H9 (cell line): ENCODE data around the gene SETD1A. TPM values are rescaled to one million over a fixed set of nuclear protein-coding genes. Genes with fewer than 3 reads are reported as not detected.

ENCODE experiments used
- DNase-seq: peaks from one replicate; pipeline ENCODE4 v3.0.0-alpha.2; 2017
- H2AFZ ChIP-seq: one replicate; pipeline ENCODE4 v1.6.1; 2013; ENCODE audit warnings: mild to moderate bottlenecking, low read length, control low read depth, moderate library complexity
- H2AK5ac ChIP-seq: 2 replicates; pipeline ENCODE4 v1.6.1; 2013; ENCODE audit warnings: low read length, control low read depth, mixed read lengths; ENCODE audit not compliant: insufficient read length
- H2BK120ac ChIP-seq: one replicate; pipeline ENCODE4 v1.6.1; 2013; ENCODE audit warnings: low read depth, mild to moderate bottlenecking, low read length, control low read depth, inconsistent platforms; ENCODE audit not compliant: poor library complexity, severe bottlenecking
- H2BK12ac ChIP-seq: 2 replicates; pipeline ENCODE4 v1.6.1; 2013; ENCODE audit warnings: low read length, control low read depth, mixed read lengths, low read depth; ENCODE audit not compliant: insufficient read length
- H2BK15ac ChIP-seq: 2 replicates; pipeline ENCODE4 v1.6.1; 2013; ENCODE audit warnings: low read depth, low read length, control low read depth
- H2BK20ac ChIP-seq: one replicate; pipeline ENCODE4 v1.6.1; 2013; ENCODE audit warnings: low read depth, mild to moderate bottlenecking, low read length, control low read depth, inconsistent platforms; ENCODE audit not compliant: poor library complexity, severe bottlenecking
- H2BK5ac ChIP-seq: 2 replicates; pipeline ENCODE4 v1.6.1; 2013; ENCODE audit warnings: low read length, control low read depth, mixed read lengths; ENCODE audit not compliant: insufficient read length
- H3K14ac ChIP-seq: 2 replicates; pipeline ENCODE4 v1.6.1; 2013; ENCODE audit warnings: low read length, control low read depth; ENCODE audit not compliant: insufficient read depth
- H3K18ac ChIP-seq: 2 replicates; pipeline ENCODE4 v1.6.1; 2013; ENCODE audit warnings: low read depth, mild to moderate bottlenecking, mixed read lengths, low read length, control low read depth; ENCODE audit not compliant: insufficient read length
- H3K23ac ChIP-seq: 2 replicates; pipeline ENCODE4 v1.6.1; 2013; ENCODE audit warnings: low read length, control low read depth, mixed read lengths, low read depth; ENCODE audit not compliant: insufficient read length
- H3K23me2 ChIP-seq: 2 replicates; pipeline ENCODE4 v1.6.1; 2013; ENCODE audit warnings: low read depth, mild to moderate bottlenecking, mixed read lengths, low read length, control low read depth; ENCODE audit not compliant: insufficient read length, poor library complexity, severe bottlenecking
- H3K27ac ChIP-seq: 2 replicates; pipeline ENCODE4 v1.5.1; 2013; ENCODE audit warnings: low read length, control low read depth, mixed read lengths, low read depth; ENCODE audit not compliant: insufficient read length
- H3K27me3 ChIP-seq: 2 replicates; pipeline ENCODE4 v1.6.1; 2013; ENCODE audit warnings: low read length, control low read depth, inconsistent platforms; ENCODE audit not compliant: insufficient read depth
- H3K4ac ChIP-seq: 2 replicates; pipeline ENCODE4 v1.6.1; 2013; ENCODE audit warnings: low read depth, mild to moderate bottlenecking, control low read depth, inconsistent platforms, low read length, moderate library complexity
- H3K4me1 ChIP-seq: 2 replicates; pipeline ENCODE4 v1.6.1; 2013; ENCODE audit warnings: low read length, control low read depth, inconsistent platforms; ENCODE audit not compliant: insufficient read depth
- H3K4me2 ChIP-seq: 2 replicates; pipeline ENCODE4 v1.6.1; 2013; ENCODE audit warnings: low read length, control low read depth, mixed read lengths; ENCODE audit not compliant: insufficient read length, insufficient read depth
- H3K56ac ChIP-seq: 2 replicates; pipeline ENCODE4 v1.6.1; 2013; ENCODE audit warnings: low read depth, mild to moderate bottlenecking, mixed read lengths, low read length, control low read depth; ENCODE audit not compliant: insufficient read length
- H3K79me1 ChIP-seq: 2 replicates; pipeline ENCODE4 v1.6.1; 2013; ENCODE audit warnings: low read depth, mild to moderate bottlenecking, moderate library complexity, low read length, control low read depth, inconsistent platforms; ENCODE audit not compliant: insufficient read depth, poor library complexity, severe bottlenecking
- H3K79me2 ChIP-seq: 2 replicates; pipeline ENCODE4 v1.6.1; 2013; ENCODE audit warnings: low read length, control low read depth, inconsistent platforms; ENCODE audit not compliant: insufficient read depth
- H3K9ac ChIP-seq: 2 replicates; pipeline ENCODE4 v1.6.1; 2013; ENCODE audit warnings: low read length, control low read depth, mixed read lengths; ENCODE audit not compliant: insufficient read length; ENCODE audit errors: extremely low read depth
- H3K9me3 ChIP-seq: one replicate; pipeline ENCODE4 v1.6.1; 2013; ENCODE audit warnings: low read depth, low read length, inconsistent platforms; ENCODE audit not compliant: control insufficient read depth
- H3T11ph ChIP-seq: one replicate; pipeline ENCODE4 v1.6.1; 2013; ENCODE audit warnings: mild to moderate bottlenecking, low read length, control low read depth, inconsistent platforms
- H4K20me1 ChIP-seq: one replicate; pipeline ENCODE4 v1.6.1; 2013; ENCODE audit not compliant: control insufficient read depth, insufficient read length, insufficient read depth
- H4K5ac ChIP-seq: 2 replicates; pipeline ENCODE4 v1.6.1; 2013; ENCODE audit warnings: low read depth, mild to moderate bottlenecking, mixed read lengths, low read length, control low read depth; ENCODE audit not compliant: insufficient read length
- H4K8ac ChIP-seq: replicated peaks from 2 replicates; pipeline ENCODE4 v1.6.1; 2013; ENCODE audit warnings: low read length, control low read depth, mixed read lengths, low read depth; ENCODE audit not compliant: insufficient read length
- H4K91ac ChIP-seq: 2 replicates; pipeline ENCODE4 v1.6.1; 2013; ENCODE audit warnings: low read depth, mild to moderate bottlenecking, moderate library complexity, mixed read lengths, low read length, control low read depth; ENCODE audit not compliant: insufficient read length
- H3K27ac Mint-ChIP-seq, 3 experiments: 2 replicates in 2 of 3; 3 replicates in 1 of 3; pipeline ENCODE4 v1.8.0; 2020 to 2021; ENCODE audit warnings: mixed read lengths in 3 of 3, mild to moderate bottlenecking in 1 of 3, moderate library complexity in 1 of 3
- H3K27me3 Mint-ChIP-seq: 2 replicates; pipeline ENCODE4 v1.8.0; 2021; ENCODE audit warnings: low read depth, mild to moderate bottlenecking, moderate library complexity, mixed read lengths
- H3K36me3 Mint-ChIP-seq, 3 experiments: 2 replicates in 2 of 3; 3 replicates in 1 of 3; pipeline ENCODE4 v1.8.0; 2020 to 2021; ENCODE audit warnings: low read depth in 3 of 3, mixed read lengths in 3 of 3; ENCODE audit not compliant: insufficient read depth in 1 of 3
- H3K4me1 Mint-ChIP-seq, 2 experiments: 2 replicates each; pipeline ENCODE4 v1.8.0; 2020; ENCODE audit warnings: mixed read lengths in 2 of 2
- H3K4me3 Mint-ChIP-seq, 2 experiments: 2 replicates in 1 of 2; 3 replicates in 1 of 2; pipeline ENCODE4 v1.8.0; 2020 to 2021; ENCODE audit warnings: mild to moderate bottlenecking in 2 of 2, mixed read lengths in 2 of 2, moderate library complexity in 1 of 2
- H3K9me3 Mint-ChIP-seq, 2 experiments: 2 replicates in 1 of 2; 3 replicates in 1 of 2; pipeline ENCODE4 v1.8.0; 2020; ENCODE audit warnings: mild to moderate bottlenecking in 2 of 2, mixed read lengths in 2 of 2, moderate library complexity in 1 of 2
- WGBS: extraction: QIAGEN DNeasy Blood & Tissue Kit; methylation state at CpG from one replicate; pipeline ENCODE4 v1.1.7; 2013; ENCODE audit warnings: missing lambda C conversion rate, low lambda C conversion rate, mixed read lengths; ENCODE audit not compliant: insufficient read length; ENCODE audit errors: extremely low coverage; 5-methylcytosine and 5-hydroxymethylcytosine counted together
- total RNA-seq: library from RNA; stranded (reverse); gene quantifications from 2 replicates; pipeline ENCODE4 v1.2.1, GENCODE V29; 2021
- TF ChIP-seq, protein P1 (sequence below): fragments of 200-600 bp; sonication (generic); conservative IDR thresholded peaks from 3 replicates; pipeline ENCODE4 v1.8.0; 2021; ENCODE audit warnings: antibody characterized with exemption, mild to moderate bottlenecking

The SETD1A gene
- total RNA-seq, 1 experiment from 2014 or later, result 36.9 TPM

- DNase-seq, result no peak
- Histone ChIP-seq H3K9me3 (no peaks in the 10 kb centered on the region), H3T11ph (no peak overlapping the region), H3K14ac (no peak overlapping the region), H3K4me1 (no peaks in the 10 kb centered on the region), H3K27ac (no peak overlapping the region), H2BK12ac (no peak overlapping the region), H4K5ac (no peak overlapping the region), H4K8ac (no peak overlapping the region), H2BK15ac (no peak overlapping the region), H2BK5ac (no peak overlapping the region), H3K23ac (no peak overlapping the region), H2AFZ (no peak overlapping the region), H3K4me2 (no peak overlapping the region), H2AK5ac (no peak overlapping the region), H3K9ac (no peak overlapping the region), H3K23me2 (peaks cover 8% of the 10 kb centered on the region), H3K18ac (no peak overlapping the region), H3K79me2 (no peaks in the 10 kb centered on the region), H2BK120ac (no peak overlapping the region), H3K27me3 (no peaks in the 10 kb centered on the region), H2BK20ac (no peak overlapping the region), H4K91ac (no peak overlapping the region), H3K56ac (no peak overlapping the region), H3K4ac (no peak overlapping the region), H3K79me1 (no peaks in the 10 kb centered on the region), H4K20me1 (no peaks in the 10 kb centered on the region)
- Mint-ChIP-seq H3K27ac (no peak overlapping the region), H3K36me3 (peaks cover 33 to 44% (median 43%) of the 10 kb centered on the region in 3 experiments), H3K4me1 (peaks cover 10 to 24% of the 10 kb centered on the region in 2 experiments), H3K9me3 (no peaks in the 10 kb centered on the region), H3K27me3 (no peaks in the 10 kb centered on the region), H3K4me3 (no peak overlapping the region)
- TF ChIP-seq, protein P1, sequence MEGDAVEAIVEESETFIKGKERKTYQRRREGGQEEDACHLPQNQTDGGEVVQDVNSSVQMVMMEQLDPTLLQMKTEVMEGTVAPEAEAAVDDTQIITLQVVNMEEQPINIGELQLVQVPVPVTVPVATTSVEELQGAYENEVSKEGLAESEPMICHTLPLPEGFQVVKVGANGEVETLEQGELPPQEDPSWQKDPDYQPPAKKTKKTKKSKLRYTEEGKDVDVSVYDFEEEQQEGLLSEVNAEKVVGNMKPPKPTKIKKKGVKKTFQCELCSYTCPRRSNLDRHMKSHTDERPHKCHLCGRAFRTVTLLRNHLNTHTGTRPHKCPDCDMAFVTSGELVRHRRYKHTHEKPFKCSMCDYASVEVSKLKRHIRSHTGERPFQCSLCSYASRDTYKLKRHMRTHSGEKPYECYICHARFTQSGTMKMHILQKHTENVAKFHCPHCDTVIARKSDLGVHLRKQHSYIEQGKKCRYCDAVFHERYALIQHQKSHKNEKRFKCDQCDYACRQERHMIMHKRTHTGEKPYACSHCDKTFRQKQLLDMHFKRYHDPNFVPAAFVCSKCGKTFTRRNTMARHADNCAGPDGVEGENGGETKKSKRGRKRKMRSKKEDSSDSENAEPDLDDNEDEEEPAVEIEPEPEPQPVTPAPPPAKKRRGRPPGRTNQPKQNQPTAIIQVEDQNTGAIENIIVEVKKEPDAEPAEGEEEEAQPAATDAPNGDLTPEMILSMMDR, result no peak
- no CpG with 5 or more reads among the region's 7 CpGs for WGBS
Measured at GRCh38 chr16:30929167-30929566, 28.4 kb upstream of the SETD1A start.
